Upper lobe of right lung (tissue), 1 donor: ENCODE results near the gene SYNDIG1. TPM values are rescaled to one million over a fixed set of nuclear protein-coding genes. Genes with fewer than 3 reads are reported as not detected.
A peak's percentile ranks its signal among the peaks of the same experiment; 100 is the strongest.

ENCODE experiments used
- ATAC-seq: fragments of 200-7000 bp; cut with Tn5 transposase; one replicate; pipeline ENCODE4 v1.9.1; 2020; ENCODE audit warnings: mild to moderate bottlenecking, moderate library complexity
- DNase-seq: peaks from one replicate; pipeline ENCODE4 v3.0.0-alpha.2; 2020
- H3K27ac ChIP-seq: fragments of 200-600 bp; one replicate; pipeline ENCODE4 v1.8.0; 2022
- H3K27me3 ChIP-seq: fragments of 200-600 bp; one replicate; pipeline ENCODE4 v1.8.0; 2022; ENCODE audit warnings: mild to moderate bottlenecking
- H3K36me3 ChIP-seq: fragments of 200-600 bp; one replicate; pipeline ENCODE4 v1.8.0; 2022
- H3K4me1 ChIP-seq: fragments of 200-600 bp; one replicate; pipeline ENCODE4 v1.8.0; 2022
- H3K4me3 ChIP-seq: fragments of 200-600 bp; one replicate; pipeline ENCODE4 v1.8.0; 2022; ENCODE audit warnings: mild to moderate bottlenecking
- H3K9me3 ChIP-seq: fragments of 200-600 bp; one replicate; pipeline ENCODE4 v1.8.0; 2022
- intact Hi-C: fragments of 100-400 bp; cut with DNase I; formaldehyde crosslinking; loops from one replicate; pipeline ENCODE4 v1.11.0; 2022
- total RNA-seq: library from RNA; stranded (reverse); fragmentation: NEBNext Ultra II Directional; extraction: Animal tissue kit (Norgen Biotek cat#: 25700); gene quantifications from one replicate; pipeline ENCODE4 v1.2.1, GENCODE V29; 2021
- TF ChIP-seq, protein P1 (sequence below): fragments of 200-600 bp; IDR thresholded peaks from one replicate; pipeline ENCODE4 v1.8.0; 2022; ENCODE audit warnings: antibody characterized with exemption
- donor health status: DM: no; HTN: yes; CAD: no; lungs with severe emphysema.

Gene SYNDIG1
- total RNA-seq, 1 donor from 2014 or later, result not detected

DNA sequence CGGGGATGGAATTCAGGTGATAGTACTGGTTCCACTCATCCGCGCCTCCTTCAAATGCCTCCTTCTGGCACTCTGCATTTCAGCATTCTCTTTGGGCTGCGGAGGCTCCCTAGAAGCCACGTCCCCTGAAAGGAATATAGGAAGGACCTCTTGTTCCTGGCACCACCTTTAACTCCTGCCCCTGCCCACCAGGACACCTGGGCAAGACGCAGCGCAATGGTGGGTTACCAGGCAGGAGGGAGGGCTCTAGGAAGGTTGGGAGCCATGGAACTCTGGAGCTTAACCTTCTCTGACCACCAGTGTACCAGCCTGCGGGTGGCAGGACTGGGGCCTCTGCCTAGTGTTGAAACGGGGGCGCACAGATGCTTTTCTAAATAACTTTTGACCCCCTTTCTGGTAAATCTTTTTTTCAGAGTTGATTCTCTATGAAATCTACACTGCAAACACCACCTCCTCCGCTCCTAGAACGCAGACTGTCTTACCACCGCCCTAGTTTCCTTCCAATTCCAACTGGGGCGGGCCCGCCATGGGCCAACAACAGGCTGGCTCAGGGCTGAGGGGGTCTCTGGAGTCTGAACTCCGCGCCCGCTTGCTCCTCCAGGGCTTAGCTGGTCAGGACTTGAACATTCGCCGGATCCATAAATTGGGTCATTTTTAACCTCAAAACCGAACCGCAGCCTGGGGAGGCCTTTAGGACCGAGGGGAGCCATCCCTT lies 871 bp upstream of the SYNDIG1 start:
- H3K27ac ChIP-seq, result no peak overlapping the region
- H3K9me3 ChIP-seq, result no peaks in the 10 kb centered on the region
- ATAC-seq (no peak), DNase-seq (no peak)
- peaks cover 74% of the 10 kb centered on the region for H3K27me3 ChIP-seq
- intact Hi-C loops, result no loop called here
- H3K4me1 ChIP-seq, result peaks cover 7% of the 10 kb centered on the region
- TF ChIP-seq, protein P1, sequence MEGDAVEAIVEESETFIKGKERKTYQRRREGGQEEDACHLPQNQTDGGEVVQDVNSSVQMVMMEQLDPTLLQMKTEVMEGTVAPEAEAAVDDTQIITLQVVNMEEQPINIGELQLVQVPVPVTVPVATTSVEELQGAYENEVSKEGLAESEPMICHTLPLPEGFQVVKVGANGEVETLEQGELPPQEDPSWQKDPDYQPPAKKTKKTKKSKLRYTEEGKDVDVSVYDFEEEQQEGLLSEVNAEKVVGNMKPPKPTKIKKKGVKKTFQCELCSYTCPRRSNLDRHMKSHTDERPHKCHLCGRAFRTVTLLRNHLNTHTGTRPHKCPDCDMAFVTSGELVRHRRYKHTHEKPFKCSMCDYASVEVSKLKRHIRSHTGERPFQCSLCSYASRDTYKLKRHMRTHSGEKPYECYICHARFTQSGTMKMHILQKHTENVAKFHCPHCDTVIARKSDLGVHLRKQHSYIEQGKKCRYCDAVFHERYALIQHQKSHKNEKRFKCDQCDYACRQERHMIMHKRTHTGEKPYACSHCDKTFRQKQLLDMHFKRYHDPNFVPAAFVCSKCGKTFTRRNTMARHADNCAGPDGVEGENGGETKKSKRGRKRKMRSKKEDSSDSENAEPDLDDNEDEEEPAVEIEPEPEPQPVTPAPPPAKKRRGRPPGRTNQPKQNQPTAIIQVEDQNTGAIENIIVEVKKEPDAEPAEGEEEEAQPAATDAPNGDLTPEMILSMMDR, result no peak
- H3K36me3 ChIP-seq, result no peaks in the 10 kb centered on the region
- H3K4me3 ChIP-seq, result peak overlapping the region; percentile 14

- H3K36me3 ChIP-seq, result no peaks in the 10 kb centered on the region
- DNase-seq (no peak), ATAC-seq (no peak)
- TF ChIP-seq, protein P1, result no peak
- intact Hi-C loops, result no loop called here
- H3K4me3 ChIP-seq, result peak overlapping the region; percentile 31
- H3K4me1 ChIP-seq, result peaks cover 7% of the 10 kb centered on the region
- H3K27me3 ChIP-seq, result peaks cover 76% of the 10 kb centered on the region
- H3K27ac ChIP-seq, result no peak overlapping the region
- H3K9me3 ChIP-seq, result no peaks in the 10 kb centered on the region
These were observed 691 bp downstream of the SYNDIG1 start for GRCh38 chr20:24469894-24470745.

- peak; percentile 10 for DNase-seq
- Histone ChIP-seq H3K27me3 (peaks cover 70% of the 10 kb centered on the region), H3K4me3 (peak overlapping the region; percentile 31), H3K27ac (no peak overlapping the region), H3K4me1 (peaks cover 7% of the 10 kb centered on the region), H3K36me3 (no peaks in the 10 kb centered on the region), H3K9me3 (no peaks in the 10 kb centered on the region)
- intact Hi-C loops, result no loop called here
- TF ChIP-seq, protein P1, result no peak
- ATAC-seq, result no peak
These were observed 1.5 kb downstream of the SYNDIG1 start for GRCh38 chr20:24470746-24471582.

- DNase-seq (no peak), ATAC-seq (no peak)
- intact Hi-C loops, result no loop called here
- TF ChIP-seq, protein P1, result no peak
- Histone ChIP-seq H3K4me1 (peaks cover 7% of the 10 kb centered on the region), H3K27me3 (peaks cover 61% of the 10 kb centered on the region), H3K9me3 (no peaks in the 10 kb centered on the region), H3K27ac (no peak overlapping the region), H3K4me3 (no peak overlapping the region), H3K36me3 (no peaks in the 10 kb centered on the region)
These were observed 3.0 kb downstream of the SYNDIG1 start for GRCh38 chr20:24472426-24472825.

DNA sequence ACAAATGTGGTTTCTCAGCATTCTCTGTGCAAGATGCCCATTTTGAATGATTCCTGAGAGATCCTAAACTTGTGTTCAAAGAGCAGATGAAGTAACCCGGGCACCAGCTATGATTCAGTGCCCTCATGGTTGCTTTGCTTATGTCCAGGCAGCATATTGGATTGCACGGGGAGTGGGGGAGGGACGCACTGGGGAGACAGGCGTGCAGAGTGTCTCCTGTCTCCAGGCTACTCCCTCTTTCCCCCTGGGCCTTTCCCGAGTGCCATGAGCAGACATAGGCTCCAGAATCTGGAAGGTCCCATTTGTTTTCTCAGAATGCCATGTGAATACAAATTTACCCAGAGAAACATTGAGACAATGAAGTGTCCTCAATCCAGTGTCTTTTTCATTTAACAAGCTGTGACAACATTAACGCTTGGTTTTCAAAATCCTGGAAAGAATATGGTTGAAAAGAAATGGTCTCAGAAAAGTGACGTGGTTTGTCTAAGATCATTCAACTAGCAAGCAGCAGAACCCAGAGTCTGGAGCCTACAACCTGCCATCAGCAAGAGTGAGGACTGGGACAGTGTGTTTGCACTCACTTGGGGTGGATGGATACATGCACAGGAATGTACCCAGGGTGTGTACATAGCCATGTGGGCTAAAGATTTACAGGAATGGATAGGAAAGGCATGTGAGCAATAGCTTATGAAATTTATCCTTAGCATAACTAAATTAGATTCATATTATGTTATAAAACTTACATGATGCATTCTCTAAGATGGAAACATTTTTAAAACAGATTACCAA lies 4.2 kb downstream of the SYNDIG1 start:
- intact Hi-C loops, result no loop called here
- H3K27ac ChIP-seq, result no peak overlapping the region
- H3K4me1 ChIP-seq, result peaks cover 7% of the 10 kb centered on the region

More for the DNA sequence above, 4.2 kb downstream of the SYNDIG1 start:
- TF ChIP-seq, protein P1, result no peak
- Histone ChIP-seq H3K36me3 (no peaks in the 10 kb centered on the region), H3K9me3 (no peaks in the 10 kb centered on the region), H3K27me3 (peaks cover 57% of the 10 kb centered on the region), H3K4me3 (no peak overlapping the region)
- ATAC-seq (no peak), DNase-seq (no peak)
